ENCODE measurements around the gene ZNF804A. TPM values are rescaled to one million over a fixed set of nuclear protein-coding genes. Genes with fewer than 3 reads are reported as not detected.

Gene ZNF804A
- total RNA-seq, 1 experiment from 2014 or later, result not detected

- no peak for DNase-seq (ENCODE audit: low spot score)
- in situ Hi-C loops (cut with HindIII; ENCODE audit: low sequenced_read_pairs), result no loop called here
Observed at GRCh38 chr2:184599872-184600222, 1.5 kb downstream of the ZNF804A start.

DNA sequence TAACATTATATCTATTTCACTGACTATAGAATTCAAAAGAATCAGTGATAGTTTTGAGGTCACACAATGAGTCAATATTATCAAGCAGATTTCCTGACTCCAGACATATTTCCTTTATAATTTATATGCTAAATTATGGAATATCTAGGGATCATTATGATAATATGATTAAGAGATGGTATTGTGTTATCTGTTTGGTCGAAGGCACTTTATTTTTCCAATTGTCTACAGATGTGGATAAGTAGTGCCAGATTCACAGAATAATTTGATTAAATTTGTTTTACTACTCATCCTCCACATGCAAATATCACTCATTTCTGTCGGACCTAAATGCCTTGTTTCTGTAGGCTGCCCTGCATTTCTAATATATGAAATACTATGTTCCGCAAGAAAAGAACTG is 4.4 kb downstream of the ZNF804A start:
- in situ Hi-C loops (cut with HindIII; ENCODE audit: low sequenced_read_pairs), result no loop called here
- DNase-seq (ENCODE audit: low spot score), result no peak

- DNase-seq (ENCODE audit: low spot score), result no peak
- in situ Hi-C loops (cut with HindIII; ENCODE audit: low sequenced_read_pairs), result no loop called here
Observed at GRCh38 chr2:184610891-184611290, 12.6 kb downstream of the ZNF804A start.

DNA sequence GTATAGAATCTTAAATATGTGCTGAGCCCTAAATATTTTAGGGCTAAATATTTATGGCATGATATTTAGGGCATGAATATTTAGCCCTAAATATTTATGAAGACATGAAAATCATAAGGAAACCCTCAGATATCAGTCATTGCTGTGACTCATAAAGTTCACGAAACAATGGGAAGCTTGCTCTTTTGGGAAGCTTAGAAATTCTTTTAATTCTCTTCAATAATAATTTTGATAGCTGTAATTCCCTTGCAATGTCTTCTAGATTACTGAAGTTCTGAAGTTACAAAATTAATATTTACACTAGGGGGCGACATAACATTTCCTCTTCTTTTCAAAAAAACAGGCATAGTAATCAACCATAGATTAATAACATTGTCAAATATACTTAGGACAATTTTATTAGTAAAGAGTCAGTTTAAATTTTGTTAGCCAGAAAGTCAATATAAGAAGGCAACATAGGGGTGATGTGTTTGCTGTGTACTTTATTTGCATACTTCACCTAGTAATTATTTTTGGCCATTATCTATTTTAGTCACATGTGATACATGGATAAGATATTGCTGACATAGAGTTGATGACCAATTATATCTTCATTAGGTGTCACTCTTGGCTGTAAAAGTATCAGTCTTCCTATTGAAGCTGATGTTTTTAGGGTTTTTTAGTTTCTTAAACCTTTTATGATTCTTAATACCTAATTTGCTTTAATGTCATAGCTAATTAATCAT is 13.2 kb downstream of the ZNF804A start:
- DNase-seq (ENCODE audit: low spot score), result no peak
- in situ Hi-C loops (cut with HindIII; ENCODE audit: low sequenced_read_pairs), result no loop called here

DNA sequence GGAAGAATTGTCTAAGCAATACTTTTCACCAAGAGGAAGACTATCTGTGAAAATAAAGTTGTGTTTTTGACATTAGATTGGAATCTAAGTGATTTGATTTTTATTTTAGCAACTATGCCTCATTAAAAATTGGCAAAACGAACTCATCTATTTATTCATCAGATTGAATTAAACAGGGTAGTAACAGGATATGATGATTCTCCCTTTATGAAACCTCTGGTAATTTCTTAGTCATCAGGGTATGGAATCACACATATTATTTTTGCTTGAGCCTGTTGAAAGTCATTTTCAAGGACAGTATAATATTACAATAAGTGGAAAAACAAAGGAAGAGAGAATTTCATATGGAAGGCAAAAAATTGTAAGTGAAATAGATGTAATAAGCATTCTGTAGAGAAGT is 22.0 kb downstream of the ZNF804A start:
- no peak for DNase-seq (ENCODE audit: low spot score)
- in situ Hi-C loops (cut with HindIII; ENCODE audit: low sequenced_read_pairs), result no loop called here

DNA sequence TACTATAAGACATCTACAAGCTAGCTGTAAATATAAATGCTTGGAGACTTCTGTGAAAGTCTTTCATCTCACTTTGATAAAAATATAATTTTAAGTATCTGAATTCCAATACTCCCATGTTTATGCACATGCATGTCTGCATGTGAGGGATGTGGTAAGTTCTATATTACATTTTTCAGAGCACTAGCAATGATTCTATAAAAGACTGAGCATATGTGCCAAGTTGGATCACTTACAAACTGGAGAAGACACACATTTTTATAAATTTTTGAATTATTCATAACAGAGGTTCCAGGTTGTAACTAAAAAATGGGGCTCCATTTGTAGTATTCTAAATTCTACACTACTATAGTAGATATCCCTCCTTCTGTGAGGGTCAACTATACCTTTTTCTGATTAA is 26.0 kb downstream of the ZNF804A start:
- in situ Hi-C loops (cut with HindIII; ENCODE audit: low sequenced_read_pairs), result no loop called here
- no peak for DNase-seq (ENCODE audit: low spot score)

GRCh38 chr2:184628051-184628450 is 29.7 kb downstream of the ZNF804A start:
- no peak for DNase-seq (ENCODE audit: low spot score)
- in situ Hi-C loops (cut with HindIII; ENCODE audit: low sequenced_read_pairs), result no loop called here

- DNase-seq (ENCODE audit: low spot score), result no peak
- in situ Hi-C loops (cut with HindIII; ENCODE audit: low sequenced_read_pairs), result no loop called here
Observed at GRCh38 chr2:184633726-184634125, 35.4 kb downstream of the ZNF804A start.

GRCh38 chr2:184637781-184638180 is 39.5 kb downstream of the ZNF804A start:
- no peak for DNase-seq (ENCODE audit: low spot score)
- in situ Hi-C loops (cut with HindIII; ENCODE audit: low sequenced_read_pairs), result no loop called here

GRCh38 chr2:184644685-184645084 is 46.4 kb downstream of the ZNF804A start:
- DNase-seq (ENCODE audit: low spot score), result no peak
- in situ Hi-C loops (cut with HindIII; ENCODE audit: low sequenced_read_pairs), result no loop called here

- in situ Hi-C loops (cut with HindIII; ENCODE audit: low sequenced_read_pairs), result no loop called here
- DNase-seq (ENCODE audit: low spot score), result no peak
Observed at GRCh38 chr2:184646177-184646576, 47.8 kb downstream of the ZNF804A start.

DNA sequence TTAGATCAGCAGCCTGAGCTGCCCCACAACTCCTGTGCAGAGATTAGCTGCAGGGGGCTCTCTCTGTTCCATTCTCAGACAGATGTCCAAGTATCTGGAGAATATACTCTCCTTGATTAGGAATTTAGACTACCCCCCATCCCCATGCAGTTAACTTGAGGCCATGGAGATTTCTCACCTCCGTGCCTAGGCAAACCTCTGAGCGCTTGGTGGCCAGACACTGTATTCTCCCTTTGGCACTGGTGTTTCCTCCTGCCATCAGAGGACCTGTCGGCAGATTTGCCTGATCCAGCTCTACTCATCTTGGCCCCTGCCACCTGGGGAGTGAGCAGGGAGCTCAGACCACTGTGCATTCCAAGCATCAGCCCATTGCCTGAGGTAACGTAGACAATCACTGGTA is 48.3 kb downstream of the ZNF804A start:
- in situ Hi-C loops (cut with HindIII; ENCODE audit: low sequenced_read_pairs), result no loop called here
- no peak for DNase-seq (ENCODE audit: low spot score)

GRCh38 chr2:184654945-184655344 is 56.6 kb downstream of the ZNF804A start:
- in situ Hi-C loops (cut with HindIII; ENCODE audit: low sequenced_read_pairs), result no loop called here
- DNase-seq (ENCODE audit: low spot score), result no peak

GRCh38 chr2:184677171-184677570 is 78.8 kb downstream of the ZNF804A start:
- DNase-seq (ENCODE audit: low spot score), result no peak
- in situ Hi-C loops (cut with HindIII; ENCODE audit: low sequenced_read_pairs), result no loop called here

GRCh38 chr2:184679219-184680018 is 81.1 kb downstream of the ZNF804A start:
- DNase-seq (ENCODE audit: low spot score), result no peak
- in situ Hi-C loops (cut with HindIII; ENCODE audit: low sequenced_read_pairs), result no loop called here

GRCh38 chr2:184680825-184681224 is 82.5 kb downstream of the ZNF804A start:
- in situ Hi-C loops (cut with HindIII; ENCODE audit: low sequenced_read_pairs), result no loop called here
- DNase-seq (ENCODE audit: low spot score), result no peak

DNA sequence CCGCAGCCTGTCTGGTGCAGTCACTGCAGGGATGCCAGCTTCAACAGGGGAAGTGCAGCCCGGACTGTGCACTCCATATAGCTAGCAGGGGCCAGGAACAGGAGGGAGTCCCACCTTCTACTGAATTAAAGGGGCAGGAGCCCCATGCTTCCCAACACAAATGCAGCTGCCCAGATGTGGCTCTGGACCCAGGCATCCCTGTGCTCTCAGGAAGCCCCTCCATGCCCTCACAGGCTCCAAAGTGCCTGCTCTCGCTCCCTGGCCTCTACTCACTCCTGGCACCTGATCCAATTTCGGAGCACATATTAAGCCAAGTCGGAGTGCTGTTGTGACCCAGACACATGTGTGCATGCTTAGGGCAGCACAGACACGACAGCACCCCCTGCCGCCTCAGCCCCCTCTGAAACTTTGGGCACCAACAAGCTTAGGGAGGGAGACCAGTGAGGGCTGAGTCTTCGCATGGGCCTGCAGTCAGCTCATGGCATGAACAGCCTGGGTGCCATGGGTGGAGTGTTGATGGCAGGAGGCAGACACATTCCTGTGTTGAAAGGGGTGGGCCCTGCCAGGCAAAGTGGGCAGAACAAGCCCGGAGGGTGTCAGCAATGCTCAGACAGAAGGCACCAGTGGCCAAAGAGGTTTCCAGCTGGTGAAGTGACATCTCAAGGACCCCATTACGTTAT is 83.5 kb downstream of the ZNF804A start:
- DNase-seq (ENCODE audit: low spot score), result no peak
- in situ Hi-C loops (cut with HindIII; ENCODE audit: low sequenced_read_pairs), result no loop called here

GRCh38 chr2:184683911-184684310 is 85.6 kb downstream of the ZNF804A start:
- in situ Hi-C loops (cut with HindIII; ENCODE audit: low sequenced_read_pairs), result no loop called here
- DNase-seq (ENCODE audit: low spot score), result no peak

- in situ Hi-C loops (cut with HindIII; ENCODE audit: low sequenced_read_pairs), result no loop called here
Observed at GRCh38 chr2:184685999-184686841, 87.9 kb downstream of the ZNF804A start.

More at GRCh38 chr2:184685999-184686841, 87.9 kb downstream of the ZNF804A start:
- no peak for DNase-seq (ENCODE audit: low spot score)

Measured in G401 (cell line).